ENCODE data around the gene SCYL2. TPM values are rescaled to one million over a fixed set of nuclear protein-coding genes. Genes with fewer than 3 reads are reported as not detected.
"Not testable (repeated sequence)": the region's sequence is repeated elsewhere in the genome, so short reads cannot be mapped to it uniquely, and the experiment has no call there.

Gene SCYL2
- total RNA-seq, 1 donor from 2014 or later: 38.8 TPM

- DNase-seq (ENCODE audit: low read depth in 2 of 2): no peak
Measured at GRCh38 chr12:100326208-100326607, 59.2 kb downstream of the SCYL2 start.

- no peak for DNase-seq (ENCODE audit: low read depth in 2 of 2)
Measured at GRCh38 chr12:100329800-100330199, 62.8 kb downstream of the SCYL2 start.

- no peak for DNase-seq (ENCODE audit: low read depth in 2 of 2)
Measured at GRCh38 chr12:100331871-100332270, 64.9 kb downstream of the SCYL2 start.

GRCh38 chr12:100332852-100333251 is 65.9 kb downstream of the SCYL2 start:
- no peak for DNase-seq (ENCODE audit: low read depth in 2 of 2)

GRCh38 chr12:100337299-100337698 is 70.3 kb downstream of the SCYL2 start:
- DNase-seq (ENCODE audit: low read depth in 2 of 2): no peak

GRCh38 chr12:100337727-100338126 is 70.8 kb downstream of the SCYL2 start:
- DNase-seq (ENCODE audit: low read depth in 2 of 2): no peak

GRCh38 chr12:100339071-100339470 is 72.1 kb downstream of the SCYL2 start:
- DNase-seq (ENCODE audit: low read depth in 2 of 2): no peak

- not testable (repeated sequence) for DNase-seq (ENCODE audit: low read depth in 2 of 2)
Measured at GRCh38 chr12:100342897-100343296, 75.9 kb downstream of the SCYL2 start.

GRCh38 chr12:100344351-100344750 is 77.4 kb downstream of the SCYL2 start:
- DNase-seq (ENCODE audit: low read depth in 2 of 2): not testable (repeated sequence)

GRCh38 chr12:100345020-100345767 is 78.2 kb downstream of the SCYL2 start:
- no peak for DNase-seq (ENCODE audit: low read depth in 2 of 2)

GRCh38 chr12:100346660-100347059 is 79.7 kb downstream of the SCYL2 start:
- DNase-seq (ENCODE audit: low read depth in 2 of 2): no peak

GRCh38 chr12:100348657-100349454 is 81.9 kb downstream of the SCYL2 start:
- DNase-seq (ENCODE audit: low read depth in 2 of 2): peak; percentile 30 to 50

- no peak for DNase-seq (ENCODE audit: low read depth in 2 of 2)
Measured at GRCh38 chr12:100356644-100357223, 89.8 kb downstream of the SCYL2 start, which contains the start of gene SLC17A8. Gene SLC17A8, plus strand, starts transcription at chr12:100357074. Its CDS starts 318 bp downstream, at chr12:100357392.

GRCh38 chr12:100359248-100359647 is 92.3 kb downstream of the SCYL2 start:
- no peak for DNase-seq (ENCODE audit: low read depth in 2 of 2)

GRCh38 chr12:100359822-100360221 is 92.8 kb downstream of the SCYL2 start:
- no peak for DNase-seq (ENCODE audit: low read depth in 2 of 2)

GRCh38 chr12:100360450-100360849 is 93.5 kb downstream of the SCYL2 start:
- DNase-seq (ENCODE audit: low read depth in 2 of 2): no peak

GRCh38 chr12:100364324-100364723 is 97.3 kb downstream of the SCYL2 start:
- no peak for DNase-seq (ENCODE audit: low read depth in 2 of 2)

- peak in 1 of 2 donors; percentile 57 for DNase-seq (ENCODE audit: low read depth in 2 of 2)
Measured at GRCh38 chr12:100365411-100365810, 98.4 kb downstream of the SCYL2 start.

GRCh38 chr12:100368066-100368465 is 101.1 kb downstream of the SCYL2 start:
- DNase-seq (ENCODE audit: low read depth in 2 of 2): no peak

- no peak for DNase-seq (ENCODE audit: low read depth in 2 of 2)
Measured at GRCh38 chr12:100371146-100371545, 104.2 kb downstream of the SCYL2 start.

GRCh38 chr12:100372853-100373640 is 106.1 kb downstream of the SCYL2 start:
- no peak for DNase-seq (ENCODE audit: low read depth in 2 of 2)

Measured in dermis microvascular lymphatic vessel endothelial cell (primary cell).